SK-N-SH treated with all-trans-retinoic acid at 6 μM for 48 hours (cell line): Measurements from ENCODE around the gene KCTD10.

Experiments
- ARNTL ChIP-seq: fragments of 450-650 bp; formaldehyde crosslinking; IDR thresholded peaks from 2 replicates; pipeline ENCODE4 v1.5.0; 2020; ENCODE audit warnings: low read depth, mild to moderate bottlenecking, moderate library complexity, borderline replicate concordance
- CSDC2 ChIP-seq: fragments of 250-450 bp; sonication (Bioruptor Pico); IDR thresholded peaks from 2 replicates; pipeline ENCODE4 v1.5.0; 2020; ENCODE audit warnings: mild to moderate bottlenecking, moderate library complexity
- ESRRG ChIP-seq: fragments of 250-450 bp; sonication (Bioruptor Pico); IDR thresholded peaks from 2 replicates; pipeline ENCODE4 v1.6.1; 2021; ENCODE audit warnings: mild to moderate bottlenecking
- GLIS3 ChIP-seq: fragments of 250-450 bp; sonication (Bioruptor Pico); IDR thresholded peaks from 2 replicates; pipeline ENCODE4 v1.5.0; 2020; ENCODE audit warnings: mild to moderate bottlenecking, moderate library complexity
- ISL1 ChIP-seq: fragments of 250-450 bp; sonication (Bioruptor Pico); IDR thresholded peaks from 2 replicates; pipeline ENCODE4 v2.1.2; 2022; ENCODE audit warnings: mild to moderate bottlenecking, moderate library complexity
- OSR1 ChIP-seq: fragments of 250-450 bp; sonication (Bioruptor Pico); IDR thresholded peaks from 2 replicates; pipeline ENCODE4 v1.8.0; 2022; ENCODE audit warnings: moderate library complexity, mild to moderate bottlenecking, inconsistent platforms
- RARB ChIP-seq: fragments of 250-450 bp; sonication (Bioruptor Pico); IDR thresholded peaks from 2 replicates; pipeline ENCODE4 v1.8.0; 2021; ENCODE audit warnings: mild to moderate bottlenecking, moderate library complexity
- TOX ChIP-seq: fragments of 250-450 bp; sonication (Bioruptor Pico); IDR thresholded peaks from 2 replicates; pipeline ENCODE4 v1.8.0; 2021; ENCODE audit warnings: mild to moderate bottlenecking, moderate library complexity, borderline replicate concordance
- ZC3H10 ChIP-seq: fragments of 250-450 bp; sonication (Bioruptor Pico); IDR thresholded peaks from 2 replicates; pipeline ENCODE4 v1.5.1; 2021; ENCODE audit warnings: mild to moderate bottlenecking, moderate library complexity
- ZFP3 ChIP-seq: fragments of 250-450 bp; sonication (Bioruptor Pico); IDR thresholded peaks from 2 replicates; pipeline ENCODE4 v1.5.0; 2020; ENCODE audit warnings: mild to moderate bottlenecking, moderate library complexity
- ZNF8 ChIP-seq: fragments of 450-650 bp; formaldehyde crosslinking; IDR thresholded peaks from 2 replicates; pipeline ENCODE4 v1.5.0; 2020; ENCODE audit warnings: mild to moderate bottlenecking, moderate library complexity
- TF ChIP-seq, protein P1 (sequence below): fragments of 250-450 bp; sonication (Bioruptor Pico); IDR thresholded peaks from 2 replicates; pipeline ENCODE4 v1.5.0; 2020; ENCODE audit warnings: mild to moderate bottlenecking, moderate library complexity
- TF ChIP-seq, protein P2 (sequence below): fragments of 250-450 bp; sonication (Bioruptor Pico); IDR thresholded peaks from 2 replicates; pipeline ENCODE4 v1.5.1; 2020; ENCODE audit warnings: low read depth, mild to moderate bottlenecking, moderate library complexity
- TF ChIP-seq, protein P3 (sequence below): fragments of 250-450 bp; sonication (Bioruptor Pico); IDR thresholded peaks from 2 replicates; pipeline ENCODE4 v1.8.0; 2020; ENCODE audit warnings: mild to moderate bottlenecking, moderate library complexity, borderline replicate concordance

DNA sequence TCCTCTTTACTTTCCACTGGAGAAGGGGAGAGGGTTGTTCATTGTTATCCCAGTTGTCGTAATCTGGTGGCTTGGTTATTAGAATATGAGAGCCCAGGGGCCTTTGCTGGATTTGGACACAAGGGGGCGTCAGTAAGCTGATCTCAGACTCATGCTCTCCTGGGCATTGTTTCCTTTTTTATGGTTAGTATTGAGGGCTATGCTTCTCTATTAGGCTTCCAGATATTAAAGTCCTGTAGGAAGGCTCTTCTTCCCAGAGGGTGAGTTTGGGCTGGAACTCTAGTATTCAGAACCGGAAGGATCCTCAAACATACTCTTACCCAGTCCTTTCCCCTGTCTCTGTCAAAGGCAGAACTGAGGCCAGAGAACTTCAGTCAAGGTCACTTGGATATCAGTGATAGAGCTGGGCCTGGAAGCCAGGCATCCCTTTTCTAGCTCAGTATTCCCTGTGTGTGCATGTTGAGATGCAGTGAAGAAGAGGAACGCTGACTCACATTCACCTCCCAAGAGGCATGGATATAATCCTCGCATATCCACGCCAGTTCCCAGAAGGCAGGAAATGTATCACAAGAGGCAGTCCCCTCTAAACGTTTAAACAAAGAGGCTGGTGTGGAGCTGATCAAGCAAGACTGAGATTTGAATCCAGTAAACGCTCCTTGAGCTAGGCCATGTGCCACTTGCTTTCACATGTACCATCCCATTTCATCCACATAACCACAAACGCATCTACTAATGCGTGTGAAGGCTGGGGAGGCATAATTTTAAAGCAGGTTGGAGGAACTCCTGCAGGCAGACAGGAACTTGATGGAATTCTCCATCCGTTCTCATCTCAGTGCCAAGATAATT is 41.9 kb upstream of the KCTD10 start:
- TF ChIP-seq RARB (no peak), ESRRG (no peak), ZFP3 (CRISPR knock-in tag) (no peak), OSR1 (CRISPR knock-in tag) (no peak), ARNTL (CRISPR knock-in tag) (no peak), ZNF8 (CRISPR knock-in tag) (no peak), GLIS3 (CRISPR knock-in tag) (no peak), TOX (CRISPR knock-in tag) (no peak), ISL1 (CRISPR knock-in tag) (no peak), ZC3H10 (CRISPR knock-in tag) (no peak), CSDC2 (CRISPR knock-in tag) (no peak)
- TF ChIP-seq, protein P1, sequence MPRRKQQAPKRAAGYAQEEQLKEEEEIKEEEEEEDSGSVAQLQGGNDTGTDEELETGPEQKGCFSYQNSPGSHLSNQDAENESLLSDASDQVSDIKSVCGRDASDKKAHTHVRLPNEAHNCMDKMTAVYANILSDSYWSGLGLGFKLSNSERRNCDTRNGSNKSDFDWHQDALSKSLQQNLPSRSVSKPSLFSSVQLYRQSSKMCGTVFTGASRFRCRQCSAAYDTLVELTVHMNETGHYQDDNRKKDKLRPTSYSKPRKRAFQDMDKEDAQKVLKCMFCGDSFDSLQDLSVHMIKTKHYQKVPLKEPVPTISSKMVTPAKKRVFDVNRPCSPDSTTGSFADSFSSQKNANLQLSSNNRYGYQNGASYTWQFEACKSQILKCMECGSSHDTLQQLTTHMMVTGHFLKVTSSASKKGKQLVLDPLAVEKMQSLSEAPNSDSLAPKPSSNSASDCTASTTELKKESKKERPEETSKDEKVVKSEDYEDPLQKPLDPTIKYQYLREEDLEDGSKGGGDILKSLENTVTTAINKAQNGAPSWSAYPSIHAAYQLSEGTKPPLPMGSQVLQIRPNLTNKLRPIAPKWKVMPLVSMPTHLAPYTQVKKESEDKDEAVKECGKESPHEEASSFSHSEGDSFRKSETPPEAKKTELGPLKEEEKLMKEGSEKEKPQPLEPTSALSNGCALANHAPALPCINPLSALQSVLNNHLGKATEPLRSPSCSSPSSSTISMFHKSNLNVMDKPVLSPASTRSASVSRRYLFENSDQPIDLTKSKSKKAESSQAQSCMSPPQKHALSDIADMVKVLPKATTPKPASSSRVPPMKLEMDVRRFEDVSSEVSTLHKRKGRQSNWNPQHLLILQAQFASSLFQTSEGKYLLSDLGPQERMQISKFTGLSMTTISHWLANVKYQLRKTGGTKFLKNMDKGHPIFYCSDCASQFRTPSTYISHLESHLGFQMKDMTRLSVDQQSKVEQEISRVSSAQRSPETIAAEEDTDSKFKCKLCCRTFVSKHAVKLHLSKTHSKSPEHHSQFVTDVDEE: no peak
- TF ChIP-seq, protein P2, sequence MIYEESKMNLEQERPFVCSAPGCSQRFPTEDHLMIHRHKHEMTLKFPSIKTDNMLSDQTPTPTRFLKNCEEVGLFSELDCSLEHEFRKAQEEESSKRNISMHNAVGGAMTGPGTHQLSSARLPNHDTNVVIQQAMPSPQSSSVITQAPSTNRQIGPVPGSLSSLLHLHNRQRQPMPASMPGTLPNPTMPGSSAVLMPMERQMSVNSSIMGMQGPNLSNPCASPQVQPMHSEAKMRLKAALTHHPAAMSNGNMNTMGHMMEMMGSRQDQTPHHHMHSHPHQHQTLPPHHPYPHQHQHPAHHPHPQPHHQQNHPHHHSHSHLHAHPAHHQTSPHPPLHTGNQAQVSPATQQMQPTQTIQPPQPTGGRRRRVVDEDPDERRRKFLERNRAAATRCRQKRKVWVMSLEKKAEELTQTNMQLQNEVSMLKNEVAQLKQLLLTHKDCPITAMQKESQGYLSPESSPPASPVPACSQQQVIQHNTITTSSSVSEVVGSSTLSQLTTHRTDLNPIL (CRISPR knock-in tag): no peak
- TF ChIP-seq, protein P3, sequence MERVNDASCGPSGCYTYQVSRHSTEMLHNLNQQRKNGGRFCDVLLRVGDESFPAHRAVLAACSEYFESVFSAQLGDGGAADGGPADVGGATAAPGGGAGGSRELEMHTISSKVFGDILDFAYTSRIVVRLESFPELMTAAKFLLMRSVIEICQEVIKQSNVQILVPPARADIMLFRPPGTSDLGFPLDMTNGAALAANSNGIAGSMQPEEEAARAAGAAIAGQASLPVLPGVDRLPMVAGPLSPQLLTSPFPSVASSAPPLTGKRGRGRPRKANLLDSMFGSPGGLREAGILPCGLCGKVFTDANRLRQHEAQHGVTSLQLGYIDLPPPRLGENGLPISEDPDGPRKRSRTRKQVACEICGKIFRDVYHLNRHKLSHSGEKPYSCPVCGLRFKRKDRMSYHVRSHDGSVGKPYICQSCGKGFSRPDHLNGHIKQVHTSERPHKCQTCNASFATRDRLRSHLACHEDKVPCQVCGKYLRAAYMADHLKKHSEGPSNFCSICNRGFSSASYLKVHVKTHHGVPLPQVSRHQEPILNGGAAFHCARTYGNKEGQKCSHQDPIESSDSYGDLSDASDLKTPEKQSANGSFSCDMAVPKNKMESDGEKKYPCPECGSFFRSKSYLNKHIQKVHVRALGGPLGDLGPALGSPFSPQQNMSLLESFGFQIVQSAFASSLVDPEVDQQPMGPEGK (CRISPR knock-in tag): no peak
